C1 segment of cervical spinal cord (tissue), 14 donors: ENCODE results near the gene ZFP36L1.

ENCODE experiments used
- DNase-seq, 14 donors: peaks; one replicate each; lab custom pipeline; 2025; lab: John Stamatoyannopoulos, UW

ZFP36L1 gene

GRCh38 chr14:68796418-68797101 is 3.7 kb upstream of the ZFP36L1 start:
- DNase-seq, result no peak

GRCh38 chr14:68795597-68796417 is 2.9 kb upstream of the ZFP36L1 start:
- DNase-seq, result peak in 11 of 14 donors; percentile 41 to 80 (median 65)

- peak in 7 of 14 donors; percentile 11 to 79 (median 62) for DNase-seq
Observed at GRCh38 chr14:68794851-68795596, 2.2 kb upstream of the ZFP36L1 start.

DNA sequence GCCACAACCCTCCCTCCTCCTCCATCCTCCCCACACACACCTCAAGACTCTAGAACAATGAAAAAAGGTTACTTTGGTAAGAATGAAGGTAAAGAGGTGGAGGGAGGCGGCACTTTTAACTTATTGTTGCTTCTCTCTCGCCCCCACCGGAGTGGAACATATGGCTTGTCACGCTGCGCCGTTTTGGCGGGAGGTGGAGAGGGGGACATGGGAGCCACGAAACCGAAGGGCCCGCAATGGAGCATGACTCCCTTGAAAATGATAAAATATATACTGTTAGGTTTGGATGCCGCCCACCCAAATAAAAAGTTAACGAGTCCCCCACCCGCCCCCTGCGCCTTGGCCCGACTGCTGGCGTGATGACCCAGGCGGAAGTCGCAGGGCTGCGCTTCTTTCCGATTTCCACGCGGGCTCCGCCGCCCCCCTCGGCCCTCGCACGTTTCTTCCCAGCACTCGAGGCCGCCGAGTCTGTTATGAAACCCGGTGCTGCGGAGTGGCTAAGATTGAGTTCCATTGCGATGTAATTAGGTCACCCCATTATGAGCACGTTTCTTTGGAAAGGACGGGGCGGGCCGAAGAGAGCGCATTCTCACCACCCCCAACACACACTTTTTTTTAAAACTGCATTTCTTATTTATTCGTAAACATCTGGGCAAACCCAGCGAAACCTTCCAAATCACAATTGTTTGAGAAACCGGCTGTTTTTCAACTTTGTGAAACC is 1.4 kb upstream of the ZFP36L1 start:
- peak in 6 of 14 donors; percentile 20 to 73 (median 54) for DNase-seq

DNA sequence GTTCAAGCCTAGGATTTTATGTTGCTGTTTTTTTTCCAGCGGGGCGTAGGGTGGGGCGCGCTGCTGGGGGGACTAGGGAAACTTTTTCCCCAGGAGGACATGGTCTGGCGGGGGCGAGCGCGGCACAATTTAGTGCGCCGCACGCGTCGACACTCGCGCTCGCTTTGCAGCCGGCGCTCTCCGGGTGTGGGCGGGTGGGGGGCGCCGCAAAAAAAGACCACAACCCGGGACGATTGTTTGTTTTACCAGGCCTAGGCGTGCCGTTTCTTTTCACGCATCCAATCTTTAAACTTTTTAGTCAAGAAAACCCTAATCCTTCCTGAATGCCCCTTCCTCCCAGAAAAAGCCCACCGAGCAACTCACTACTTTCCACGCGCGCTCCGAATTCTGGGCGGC is 865 bp upstream of the ZFP36L1 start:
- DNase-seq, result no peak

DNA sequence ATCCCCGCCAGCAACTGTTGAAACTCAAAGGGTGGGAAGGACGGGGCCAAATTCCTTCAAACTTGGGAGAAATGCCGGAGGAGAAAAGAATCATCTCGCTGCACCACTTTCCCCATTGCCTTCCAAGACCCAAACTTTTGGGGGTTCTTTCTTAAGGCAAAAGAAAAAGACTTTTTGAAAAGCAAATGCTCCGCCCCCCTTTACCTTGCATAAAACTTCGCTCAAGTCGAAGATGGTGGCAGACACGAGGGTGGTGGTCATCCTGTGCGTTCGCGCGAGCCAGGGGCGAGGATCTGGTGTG is 239 bp downstream of the ZFP36L1 start:
- peak in 1 of 14 donors; percentile 73 for DNase-seq

GRCh38 chr14:68791902-68792677 is 777 bp downstream of the ZFP36L1 start:
- DNase-seq, result peak in 2 of 14 donors; percentile 33 to 68

DNA sequence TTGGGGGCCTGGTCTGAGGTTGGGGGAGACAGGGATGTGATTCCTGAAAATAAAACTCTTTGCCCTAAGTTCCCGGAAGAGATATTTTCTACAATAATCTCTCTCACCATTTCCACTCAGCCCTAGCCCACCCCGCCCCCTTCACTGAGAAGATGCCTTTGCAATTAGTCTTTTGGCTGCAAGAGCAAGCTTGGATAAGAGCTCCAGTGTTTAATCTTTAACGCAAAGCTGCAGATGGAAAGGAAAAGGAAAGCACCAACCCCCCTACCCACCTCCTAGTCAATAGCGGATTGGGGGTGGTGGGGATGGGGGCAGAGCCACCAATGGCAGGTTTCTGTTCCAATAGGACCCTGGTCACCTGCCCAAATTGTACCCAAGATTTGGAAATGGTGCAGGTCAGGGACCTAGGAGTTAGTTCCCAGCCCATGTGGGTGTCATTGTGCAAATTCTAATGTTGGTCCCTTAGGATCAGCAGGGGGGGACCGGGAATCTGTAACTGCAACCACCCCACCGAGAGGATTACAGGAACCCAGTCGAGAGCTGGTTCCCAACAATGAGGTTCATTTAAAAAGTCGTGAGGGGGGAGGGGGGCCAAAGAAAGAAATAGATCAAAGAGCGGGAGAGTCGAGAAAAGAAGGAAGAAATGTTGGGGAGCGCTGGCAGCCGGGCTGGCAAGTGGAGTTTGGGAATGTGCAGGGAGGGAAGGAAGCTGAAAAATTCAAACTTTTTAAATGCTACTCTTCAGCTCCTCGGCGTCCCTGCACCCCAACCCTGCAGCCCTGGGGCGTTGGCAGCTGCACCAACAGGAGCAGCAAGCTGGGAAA is 1.6 kb downstream of the ZFP36L1 start:
- DNase-seq, result peak in 2 of 14 donors; percentile 12 to 59

DNA sequence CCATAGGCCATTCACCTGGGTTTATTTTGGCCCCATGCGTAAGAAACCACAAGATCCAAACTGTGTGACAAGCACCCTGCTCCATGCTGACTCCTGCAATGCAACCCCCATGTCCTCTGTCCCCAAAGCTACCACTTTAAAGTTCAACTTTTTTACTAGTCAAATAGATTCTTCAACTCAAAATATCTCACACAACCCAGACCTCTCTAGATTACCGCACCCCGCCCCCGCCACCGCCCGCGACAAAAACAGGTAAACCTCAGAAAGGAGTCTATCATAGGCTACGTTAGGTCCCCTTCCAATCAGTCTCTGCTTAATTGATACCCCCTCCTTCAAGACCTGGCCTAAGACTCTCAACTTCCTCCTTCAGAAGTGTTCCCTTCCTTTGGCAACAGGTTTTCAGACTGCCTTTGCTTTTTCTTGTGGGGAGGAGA is 2.2 kb downstream of the ZFP36L1 start:
- DNase-seq, result peak in 1 of 14 donors; percentile 64

GRCh38 chr14:68789821-68790643 is 2.8 kb downstream of the ZFP36L1 start:
- DNase-seq, result peak in 9 of 14 donors; percentile 32 to 86 (median 66)

GRCh38 chr14:68788996-68789820 is 3.7 kb downstream of the ZFP36L1 start:
- DNase-seq, result peak in 8 of 14 donors; percentile 55 to 86 (median 76)

DNA sequence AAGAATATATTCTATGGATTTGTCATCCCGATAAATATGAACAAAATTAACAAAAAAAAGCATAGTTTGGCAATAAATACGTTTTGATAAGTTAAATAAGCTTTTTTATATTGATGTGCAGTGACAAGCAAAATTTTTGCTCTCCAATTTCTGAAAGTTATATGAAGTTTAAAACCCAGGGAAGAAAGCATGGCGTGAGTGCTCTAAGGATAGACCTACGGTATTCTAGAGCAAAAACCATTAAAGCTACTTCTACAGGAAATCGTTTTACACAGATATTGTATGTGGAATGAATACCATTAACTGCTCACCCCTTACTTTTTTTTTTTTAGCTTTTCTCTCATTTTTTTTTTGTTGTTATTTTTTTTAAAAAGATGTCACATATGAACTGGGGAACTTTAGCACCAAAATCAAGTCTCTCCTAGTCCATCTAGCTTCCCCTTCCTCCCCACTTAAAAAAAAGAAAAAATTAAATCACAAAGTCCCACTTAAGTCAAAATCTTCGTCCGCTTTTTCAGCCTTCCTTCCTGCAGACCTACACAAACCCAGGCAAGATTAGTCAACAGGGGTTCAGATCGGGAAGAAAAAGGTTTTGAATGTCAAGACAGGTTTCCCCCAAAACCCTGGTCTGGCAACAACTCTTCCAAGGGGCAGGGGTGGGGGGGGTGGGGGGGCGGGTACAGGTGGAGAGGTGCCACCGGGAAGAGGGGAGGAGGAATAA is 4.4 kb downstream of the ZFP36L1 start:
- DNase-seq, result peak in 1 of 14 donors; percentile 51

DNA sequence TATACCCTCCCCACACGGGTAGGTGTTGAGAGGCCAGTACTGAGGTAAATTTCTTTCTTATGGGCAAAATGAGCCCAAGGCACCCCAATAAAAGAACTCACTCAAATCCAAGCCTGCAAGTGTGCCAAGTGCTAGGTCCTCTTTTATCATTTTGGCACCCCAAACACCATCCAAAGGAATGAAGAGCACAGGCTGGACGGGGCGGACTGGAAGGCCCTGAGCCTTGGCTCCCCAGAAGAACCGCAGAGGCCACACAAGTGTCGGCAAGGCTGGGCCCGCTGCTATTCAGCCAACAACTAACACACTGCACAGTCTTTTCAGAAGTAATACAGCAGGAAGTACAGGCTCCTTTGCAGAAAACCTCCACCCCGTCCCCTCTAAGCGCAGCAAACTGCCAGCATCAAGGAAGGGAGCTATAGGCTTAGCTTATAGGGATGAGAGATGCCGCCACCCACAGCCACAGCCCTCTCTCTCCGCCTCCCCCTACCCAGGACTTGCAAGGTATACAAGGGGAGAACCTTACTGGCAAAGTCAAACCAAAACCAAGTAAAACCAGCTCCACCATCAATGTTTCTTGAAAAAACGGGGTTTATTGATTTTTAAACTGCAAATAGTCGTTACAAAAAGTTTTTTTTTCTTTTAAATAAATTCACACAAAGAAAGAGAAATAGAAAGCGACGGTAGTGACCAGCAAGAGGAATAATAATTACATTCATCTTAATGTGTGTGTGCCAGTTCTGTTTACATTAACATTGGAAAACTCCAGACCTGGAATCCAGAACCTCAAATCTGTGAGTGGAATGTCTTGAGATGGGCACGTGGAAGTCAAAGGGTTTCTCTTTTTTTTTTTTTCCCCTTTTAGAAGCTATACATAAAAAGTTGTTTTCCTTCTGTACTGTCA is 5.5 kb downstream of the ZFP36L1 start:
- peak in 6 of 14 donors; percentile 12 to 63 (median 38) for DNase-seq

- peak in 1 of 14 donors; percentile 69 for DNase-seq
Observed at GRCh38 chr14:68786491-68787091, 6.3 kb downstream of the ZFP36L1 start.
